ENCODE results near the gene NFIX.

Gene NFIX

DNA sequence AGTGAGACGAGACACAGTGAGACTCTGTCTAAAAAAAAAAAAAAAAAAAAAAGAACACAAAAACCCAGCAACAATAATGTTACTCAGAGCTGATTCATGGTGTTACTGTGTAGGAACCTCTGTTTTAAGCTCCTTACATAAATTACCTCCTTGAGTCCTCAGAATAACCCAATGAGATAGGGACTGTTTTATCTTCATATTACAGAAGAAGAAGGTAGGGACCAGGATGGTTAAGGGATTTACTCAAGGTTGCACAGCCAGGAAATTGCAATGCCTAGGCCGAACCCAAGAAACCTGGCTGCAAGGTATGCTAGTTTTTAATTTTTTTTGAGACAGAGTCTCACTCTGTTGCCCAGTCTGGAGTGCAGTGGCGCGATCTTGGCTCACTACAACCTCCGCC lies 27.4 kb upstream of the NFIX start:
- TF ChIP-seq, protein P1, sequence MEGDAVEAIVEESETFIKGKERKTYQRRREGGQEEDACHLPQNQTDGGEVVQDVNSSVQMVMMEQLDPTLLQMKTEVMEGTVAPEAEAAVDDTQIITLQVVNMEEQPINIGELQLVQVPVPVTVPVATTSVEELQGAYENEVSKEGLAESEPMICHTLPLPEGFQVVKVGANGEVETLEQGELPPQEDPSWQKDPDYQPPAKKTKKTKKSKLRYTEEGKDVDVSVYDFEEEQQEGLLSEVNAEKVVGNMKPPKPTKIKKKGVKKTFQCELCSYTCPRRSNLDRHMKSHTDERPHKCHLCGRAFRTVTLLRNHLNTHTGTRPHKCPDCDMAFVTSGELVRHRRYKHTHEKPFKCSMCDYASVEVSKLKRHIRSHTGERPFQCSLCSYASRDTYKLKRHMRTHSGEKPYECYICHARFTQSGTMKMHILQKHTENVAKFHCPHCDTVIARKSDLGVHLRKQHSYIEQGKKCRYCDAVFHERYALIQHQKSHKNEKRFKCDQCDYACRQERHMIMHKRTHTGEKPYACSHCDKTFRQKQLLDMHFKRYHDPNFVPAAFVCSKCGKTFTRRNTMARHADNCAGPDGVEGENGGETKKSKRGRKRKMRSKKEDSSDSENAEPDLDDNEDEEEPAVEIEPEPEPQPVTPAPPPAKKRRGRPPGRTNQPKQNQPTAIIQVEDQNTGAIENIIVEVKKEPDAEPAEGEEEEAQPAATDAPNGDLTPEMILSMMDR (IDR thresholded peaks at IDR 0.05; ENCODE audit: insufficient read depth, low read length, poor library complexity, severe bottlenecking), result no peak
- no peak for DNase-seq (ENCODE audit: extremely low read depth, insufficient read length)
- Histone ChIP-seq H3K4me3 (replicated peaks; ENCODE audit: low read depth, low read length) (no peak overlapping the region), H3K27me3 (replicated peaks; ENCODE audit: control insufficient read depth, insufficient read depth, low read length) (no peaks in the 10 kb centered on the region; the same call in 1 of the 2 replicates), H3K36me3 (ENCODE audit: control insufficient read depth, insufficient read depth, low read length) (no peaks in the 10 kb centered on the region)

DNA sequence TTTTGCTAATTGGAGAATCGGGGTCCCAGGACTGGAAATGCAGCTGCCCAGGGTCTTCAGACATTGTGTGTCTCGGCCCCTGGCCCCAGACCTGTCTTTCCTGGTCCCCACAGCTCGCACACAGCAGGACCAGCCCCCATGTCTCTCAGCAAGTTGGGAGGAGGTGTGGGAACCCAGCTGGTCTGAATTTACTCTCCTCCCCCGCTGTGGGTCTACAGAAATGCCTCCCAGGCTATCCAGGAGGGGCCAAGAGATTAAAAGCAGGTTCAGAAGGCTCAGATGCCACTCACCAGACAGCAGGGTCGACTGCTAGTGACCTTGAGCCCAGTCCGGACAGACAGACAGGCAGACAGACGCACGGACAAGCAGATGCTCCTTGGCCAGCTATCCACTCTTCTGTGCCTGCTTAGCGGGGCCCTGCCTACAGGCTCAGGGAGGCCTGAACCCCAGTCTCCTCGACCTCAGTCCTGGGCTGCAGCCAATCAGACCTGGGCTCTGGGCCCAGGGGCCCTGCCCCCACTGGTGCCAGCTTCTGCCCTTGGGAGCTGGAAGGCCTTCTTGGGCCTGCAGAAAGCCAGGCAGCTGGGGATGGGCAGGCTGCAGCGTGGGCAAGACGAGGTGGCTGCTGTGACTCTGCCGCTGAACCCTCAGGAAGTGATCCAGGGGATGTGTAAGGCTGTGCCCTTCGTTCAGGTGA lies 25.8 kb upstream of the NFIX start, which contains the start of gene DAND5:
Gene DAND5, plus strand, starts transcription at position 285 of the 697 bp plus-strand sequence. Its CDS starts 85 bp downstream, at position 370.
- H3K27me3 ChIP-seq (replicated peaks; ENCODE audit: control insufficient read depth, insufficient read depth, low read length), result no peaks in the 10 kb centered on the region; the same call in 1 of the 2 replicates
- DNase-seq (ENCODE audit: extremely low read depth, insufficient read length), result no peak
- TF ChIP-seq, protein P1 (IDR thresholded peaks at IDR 0.05; ENCODE audit: insufficient read depth, low read length, poor library complexity, severe bottlenecking), result no peak
- H3K4me3 ChIP-seq (replicated peaks; ENCODE audit: low read depth, low read length), result no peak within 1 kb of the TSS
- H3K36me3 ChIP-seq (ENCODE audit: control insufficient read depth, insufficient read depth, low read length), result no peaks in the 10 kb centered on the region

DNA sequence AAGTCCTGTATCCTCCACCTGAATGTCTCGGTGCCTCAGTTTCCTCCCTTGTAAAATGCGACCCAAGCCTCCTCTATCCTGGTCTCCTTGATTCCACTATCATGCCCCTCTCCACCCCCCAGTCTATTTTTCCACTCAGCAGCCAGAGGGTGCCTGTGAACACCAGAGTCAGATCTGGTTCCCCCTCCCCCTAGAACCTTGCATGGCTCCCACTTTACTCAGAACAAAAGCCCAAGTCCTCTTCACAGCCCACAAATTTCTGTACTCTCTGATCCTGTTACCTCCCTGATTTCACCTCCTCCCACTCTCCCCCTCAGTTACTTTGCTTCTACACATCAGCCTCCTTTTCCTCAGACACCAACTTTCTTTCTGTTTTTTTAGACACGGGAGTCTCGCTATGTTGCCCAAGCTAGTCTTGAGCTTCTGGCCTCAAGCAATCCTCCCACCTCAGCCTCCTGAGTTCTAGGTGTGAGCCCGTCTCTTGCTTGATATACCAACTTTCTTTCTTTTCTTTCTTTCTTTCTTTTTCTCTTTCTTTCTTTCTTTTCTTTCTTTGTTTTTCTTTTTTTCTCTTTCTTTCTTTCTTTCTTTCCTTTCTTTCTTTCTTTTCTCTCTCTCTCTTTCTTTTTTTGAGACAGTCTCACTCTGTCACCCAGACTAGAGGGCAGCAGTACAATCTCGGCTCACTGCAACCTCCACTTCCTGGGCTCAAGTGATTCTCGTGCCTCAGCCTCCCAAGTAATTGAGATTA lies 25.0 kb upstream of the NFIX start:
- DNase-seq (ENCODE audit: extremely low read depth, insufficient read length), result no peak
- TF ChIP-seq, protein P1 (IDR thresholded peaks at IDR 0.05; ENCODE audit: insufficient read depth, low read length, poor library complexity, severe bottlenecking), result no peak
- no peak overlapping the region for H3K4me3 ChIP-seq (replicated peaks; ENCODE audit: low read depth, low read length)
- H3K36me3 ChIP-seq (ENCODE audit: control insufficient read depth, insufficient read depth, low read length), result no peaks in the 10 kb centered on the region
- H3K27me3 ChIP-seq (replicated peaks; ENCODE audit: control insufficient read depth, insufficient read depth, low read length), result no peaks in the 10 kb centered on the region; the same call in 1 of the 2 replicates

DNA sequence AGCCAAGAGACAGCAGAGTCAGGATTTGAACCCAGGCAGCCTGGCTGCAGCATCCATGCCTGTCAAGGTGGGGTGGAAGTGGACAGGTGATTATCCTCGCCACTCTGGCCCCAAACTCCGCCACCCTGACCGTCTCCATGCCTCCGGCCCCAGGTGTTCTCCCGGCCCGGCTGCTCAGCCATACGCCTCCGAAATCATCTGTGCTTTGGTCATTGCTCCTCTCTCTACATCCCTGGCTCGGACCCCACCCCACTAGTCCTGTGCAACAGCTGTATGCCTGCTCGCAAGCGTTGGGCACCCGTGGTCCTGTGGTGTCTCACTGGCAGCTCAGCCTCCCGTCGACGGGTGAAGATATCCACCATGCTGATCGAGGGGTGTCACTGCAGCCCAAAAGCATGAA lies 22.0 kb upstream of the NFIX start:
- TF ChIP-seq, protein P1 (IDR thresholded peaks at IDR 0.05; ENCODE audit: insufficient read depth, low read length, poor library complexity, severe bottlenecking), result no peak
- no peaks in the 10 kb centered on the region for H3K36me3 ChIP-seq (ENCODE audit: control insufficient read depth, insufficient read depth, low read length)
- no peak for DNase-seq (ENCODE audit: extremely low read depth, insufficient read length)

DNA sequence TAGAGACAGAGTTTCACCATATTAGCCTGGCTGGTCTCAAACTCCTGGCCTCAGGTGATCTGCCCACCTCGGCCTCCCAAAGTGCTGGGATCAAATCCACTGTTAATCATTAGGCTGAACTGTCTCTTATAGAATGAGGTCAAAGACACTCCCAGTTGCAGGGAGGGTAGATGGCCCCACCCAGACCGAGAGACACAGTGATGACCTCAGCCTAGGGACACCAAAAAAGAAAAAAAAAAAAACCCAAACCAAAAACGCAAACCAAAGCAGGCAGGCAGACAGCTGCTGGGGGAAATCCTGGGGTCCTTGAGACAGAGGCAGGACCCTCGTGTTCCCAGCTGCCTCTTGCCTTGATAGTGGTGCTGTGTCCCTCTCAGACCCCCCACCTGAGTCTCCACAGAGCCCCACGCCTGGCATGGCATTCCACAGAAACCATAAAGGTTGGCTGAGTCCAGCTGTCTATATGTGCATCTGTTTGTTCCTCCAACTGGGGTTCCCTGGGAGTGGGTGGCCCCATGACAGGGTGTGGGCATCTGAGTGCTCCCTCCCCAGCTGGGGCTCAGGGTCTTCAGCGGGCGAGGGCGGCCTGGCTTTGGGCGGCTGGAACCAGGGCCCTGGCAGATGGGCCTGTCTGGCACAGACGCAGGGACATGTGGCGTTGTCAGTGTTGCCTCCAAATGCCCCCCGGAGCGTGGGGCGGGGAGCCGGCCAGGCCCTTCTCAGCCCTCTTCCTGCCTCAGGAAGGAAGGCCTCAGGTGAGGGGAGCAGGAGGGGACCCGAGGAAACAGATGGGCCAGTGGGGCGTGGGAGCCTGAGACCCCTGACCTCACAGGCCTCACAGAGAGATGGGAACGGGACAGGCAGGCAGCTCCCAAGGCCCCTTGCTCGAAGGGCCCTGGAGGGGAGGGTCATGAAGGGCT lies 20.7 kb upstream of the NFIX start:
- TF ChIP-seq, protein P1 (IDR thresholded peaks at IDR 0.05; ENCODE audit: insufficient read depth, low read length, poor library complexity, severe bottlenecking), result no peak
- Histone ChIP-seq H3K36me3 (ENCODE audit: control insufficient read depth, insufficient read depth, low read length) (no peaks in the 10 kb centered on the region), H3K4me3 (replicated peaks; ENCODE audit: low read depth, low read length) (no peak overlapping the region), H3K27me3 (replicated peaks; ENCODE audit: control insufficient read depth, insufficient read depth, low read length) (no peaks in the 10 kb centered on the region; the same call in 1 of the 2 replicates)
- no peak for DNase-seq (ENCODE audit: extremely low read depth, insufficient read length)

More for the DNA sequence above, 22.0 kb upstream of the NFIX start:
- no peaks in the 10 kb centered on the region; the same call in 1 of the 2 replicates for H3K27me3 ChIP-seq (replicated peaks; ENCODE audit: control insufficient read depth, insufficient read depth, low read length)
- no peak overlapping the region for H3K4me3 ChIP-seq (replicated peaks; ENCODE audit: low read depth, low read length)

Measured in GM06990 (cell line).